Measurements from ENCODE around the gene COL13A1.

Gene COL13A1

GRCh38 chr10:69957241-69957885, 155.7 kb downstream of the COL13A1 start:
- no peak overlapping the region for H3K9ac ChIP-seq
- TF ChIP-seq Cebpa-rat (IDR thresholded peaks at IDR 0.05) = no peak
- H3K27me3 ChIP-seq = no peaks in the 10 kb centered on the region

GRCh38 chr10:69957886-69958555, 156.3 kb downstream of the COL13A1 start:
- H3K4me3 ChIP-seq = no peak overlapping the region
- no peaks in the 10 kb centered on the region for H3K36me3 ChIP-seq
- no peaks in the 10 kb centered on the region; a peak in 1 of 22 replicates for H4K20me1 ChIP-seq
- 0 out of 22 replicates have a peak, but pooled peaks cover 0 to 3% (median 0%) of the 10 kb centered on the region in 11 experiments for H3K27me3 ChIP-seq
- H3K27ac ChIP-seq = no peak overlapping the region
- H3K9ac ChIP-seq = no peak overlapping the region
- peaks cover 49 to 61% (median 53%) of the 10 kb centered on the region in 10 experiments for H3K4me1 ChIP-seq
- TF ChIP-seq Cebpa-rat (IDR thresholded peaks at IDR 0.05) = no peak
- no peak overlapping the region for H3K4me2 ChIP-seq
- no peaks in the 10 kb centered on the region for H3K9me3 ChIP-seq (replicated peaks in 1 of 11)

More at GRCh38 chr10:69957241-69957885, 155.7 kb downstream of the COL13A1 start:
- Histone ChIP-seq H3K36me3 (no peaks in the 10 kb centered on the region), H3K27ac (no peak overlapping the region), H3K4me1 (peaks cover 48 to 59% (median 52%) of the 10 kb centered on the region in 10 experiments), H3K4me3 (no peak overlapping the region), H3K9me3 (replicated peaks in 1 of 11) (no peaks in the 10 kb centered on the region), H3K4me2 (no peak overlapping the region), H4K20me1 (no peaks in the 10 kb centered on the region; a peak in 1 of 22 replicates)

- no peak overlapping the region for H3K27ac ChIP-seq
- H3K36me3 ChIP-seq = no peaks in the 10 kb centered on the region
- no peak overlapping the region for H3K4me3 ChIP-seq
- H3K27me3 ChIP-seq = 0 out of 22 replicates have a peak, but pooled peaks cover 0 to 8% (median 0%) of the 10 kb centered on the region in 11 experiments
- H4K20me1 ChIP-seq = no peaks in the 10 kb centered on the region; a peak in 1 of 22 replicates
- no peak overlapping the region for H3K9ac ChIP-seq
- TF ChIP-seq Cebpa-rat (IDR thresholded peaks at IDR 0.05) = no peak
- H3K4me2 ChIP-seq = no peak overlapping the region
- H3K9me3 ChIP-seq (replicated peaks in 1 of 11) = no peaks in the 10 kb centered on the region
- H3K4me1 ChIP-seq = peaks cover 49 to 61% (median 53%) of the 10 kb centered on the region in 10 experiments
These were observed 156.8 kb downstream of the COL13A1 start for GRCh38 chr10:69958556-69958902.

GRCh38 chr10:69959911-69960310, 158.2 kb downstream of the COL13A1 start:
- H4K20me1 ChIP-seq = no peaks in the 10 kb centered on the region
- peak overlapping the region; percentile 68 to 95 (median 83) for H3K4me2 ChIP-seq
- H3K4me3 ChIP-seq = no peak overlapping the region
- H3K27ac ChIP-seq = peak overlapping the region in 9 of 11 experiments; percentile 55 to 82 (median 72); a peak in 18 of 22 replicates
- TF ChIP-seq Cebpa-rat (IDR thresholded peaks at IDR 0.05) = peak in 2 of 11 experiments; percentile 14 to 51; a peak in 1 of 22 replicates
- H3K9me3 ChIP-seq (replicated peaks in 1 of 11) = no peaks in the 10 kb centered on the region
- H3K27me3 ChIP-seq = 0 out of 22 replicates have a peak, but pooled peaks cover 0 to 8% (median 0%) of the 10 kb centered on the region in 11 experiments
- peaks cover 50 to 55% (median 53%) of the 10 kb centered on the region in 10 experiments for H3K4me1 ChIP-seq
- peak overlapping the region in 8 of 11 experiments; percentile 27 to 66 (median 46); a peak in 12 of 22 replicates for H3K9ac ChIP-seq
- no peaks in the 10 kb centered on the region for H3K36me3 ChIP-seq

GRCh38 chr10:69960606-69960987, 158.9 kb downstream of the COL13A1 start:
- Histone ChIP-seq H3K4me3 (no peak overlapping the region), H3K4me2 (peak overlapping the region; percentile 68 to 95 (median 83)), H3K9ac (peak overlapping the region in 7 of 11 experiments; percentile 27 to 66 (median 53); a peak in 11 of 22 replicates), H4K20me1 (no peaks in the 10 kb centered on the region), H3K27me3 (0 out of 22 replicates have a peak, but pooled peaks cover 0 to 8% (median 0%) of the 10 kb centered on the region in 11 experiments), H3K27ac (peak overlapping the region in 10 of 11 experiments; percentile 39 to 82 (median 72); a peak in 19 of 22 replicates), H3K36me3 (no peaks in the 10 kb centered on the region), H3K9me3 (replicated peaks in 1 of 11) (no peaks in the 10 kb centered on the region), H3K4me1 (peaks cover 50 to 55% (median 53%) of the 10 kb centered on the region in 10 experiments)
- TF ChIP-seq Cebpa-rat (IDR thresholded peaks at IDR 0.05) = no peak

GRCh38 chr10:69960988-69961880, 159.5 kb downstream of the COL13A1 start:
- no peaks in the 10 kb centered on the region for H3K9me3 ChIP-seq (replicated peaks in 1 of 11)
- no peak for TF ChIP-seq Cebpa-rat (IDR thresholded peaks at IDR 0.05)
- H3K27me3 ChIP-seq = 0 out of 22 replicates have a peak, but pooled peaks cover 0 to 8% (median 0%) of the 10 kb centered on the region in 11 experiments
- H3K9ac ChIP-seq = peak overlapping the region in 6 of 11 experiments; percentile 3 to 66 (median 48); a peak in 7 of 22 replicates
- no peak overlapping the region for H3K4me3 ChIP-seq
- H3K4me1 ChIP-seq = peaks cover 50 to 55% (median 53%) of the 10 kb centered on the region in 10 experiments
- no peaks in the 10 kb centered on the region for H3K36me3 ChIP-seq
- peak overlapping the region in 9 of 11 experiments; percentile 55 to 82 (median 72); a peak in 16 of 22 replicates for H3K27ac ChIP-seq
- no peaks in the 10 kb centered on the region for H4K20me1 ChIP-seq
- peak overlapping the region; percentile 68 to 95 (median 83) for H3K4me2 ChIP-seq

- H3K9ac ChIP-seq = peak overlapping the region in 4 of 11 experiments; percentile 10 to 26 (median 18); a peak in 1 of 22 replicates
- peak overlapping the region; percentile 68 to 95 (median 83) for H3K4me2 ChIP-seq
- H4K20me1 ChIP-seq = no peaks in the 10 kb centered on the region
- no peak for TF ChIP-seq Cebpa-rat (IDR thresholded peaks at IDR 0.05)
- 0 out of 22 replicates have a peak, but pooled peaks cover 0 to 8% (median 0%) of the 10 kb centered on the region in 11 experiments for H3K27me3 ChIP-seq
- H3K27ac ChIP-seq = peak overlapping the region in 8 of 11 experiments; percentile 13 to 82 (median 68); a peak in 13 of 22 replicates
- H3K9me3 ChIP-seq (replicated peaks in 1 of 11) = no peaks in the 10 kb centered on the region
- H3K4me3 ChIP-seq = no peak overlapping the region
- H3K36me3 ChIP-seq = no peaks in the 10 kb centered on the region
- peaks cover 50 to 55% (median 53%) of the 10 kb centered on the region in 10 experiments for H3K4me1 ChIP-seq
These were observed 160.4 kb downstream of the COL13A1 start for GRCh38 chr10:69961881-69962745.
